GM12801 (cell line): ENCODE measurements around the gene USP32.

Source experiments
- CTCF ChIP-seq: IDR thresholded peaks from one replicate; pipeline ENCODE4 v1.5.1; 2011; ENCODE audit warnings: control low read depth; ENCODE audit not compliant: insufficient read length; ENCODE audit errors: extremely low read depth

Gene USP32

GRCh38 chr17:60231234-60231633, 160.7 kb downstream of the USP32 start:
- TF ChIP-seq CTCF = no peak

- TF ChIP-seq CTCF = no peak
Measured at GRCh38 chr17:60230358-60230757, 161.6 kb downstream of the USP32 start.

GRCh38 chr17:60229188-60229802, 162.6 kb downstream of the USP32 start:
- no peak for TF ChIP-seq CTCF

- no peak for TF ChIP-seq CTCF
Measured at GRCh38 chr17:60224064-60224463, 167.9 kb downstream of the USP32 start.

- TF ChIP-seq CTCF = no peak
Measured at GRCh38 chr17:60223456-60223855, 168.5 kb downstream of the USP32 start.

- TF ChIP-seq CTCF = no peak
Measured at GRCh38 chr17:60193482-60193881, 198.5 kb downstream of the USP32 start.

- no peak for TF ChIP-seq CTCF
Measured at GRCh38 chr17:60188759-60189158, 203.2 kb downstream of the USP32 start.
